Measurements from ENCODE around the gene PDLIM5. TPM values are rescaled to one million over a fixed set of nuclear protein-coding genes. Genes with fewer than 3 reads are reported as not detected.
A peak's percentile ranks its signal among the peaks of the same experiment; 100 is the strongest.

The PDLIM5 gene
- total RNA-seq, 1 experiment from 2014 or later = 158 TPM

- no TSS peak for BruUV-seq (replicated peaks)
These were observed 187.6 kb downstream of the PDLIM5 start for GRCh38 chr4:94639298-94639697.

GRCh38 chr4:94640151-94640550 is 188.4 kb downstream of the PDLIM5 start:
- no peak for DNase-seq (ENCODE audit: unreplicated experiment)
- POLR2A ChIA-PET = no interaction called here
- CTCF ChIA-PET = interaction anchor here (0.6 to 1.0 kb wide), 2 partner anchors 17 to 200 kb away, joined by 3 read pairs; no protein-coding TSS in a partner anchor
- H3K4me3 Mint-ChIP-seq (ENCODE audit: unreplicated experiment) = no peak overlapping the region
- intact Hi-C loops (cut with micrococcal nuclease) = no loop called here
- no peaks in the 10 kb centered on the region for H3K9me3 Mint-ChIP-seq (ENCODE audit: unreplicated experiment)
- H3K4me1 Mint-ChIP-seq (ENCODE audit: insufficient read depth, unreplicated experiment) = peaks cover 6% of the 10 kb centered on the region
- H3K36me3 Mint-ChIP-seq (ENCODE audit: insufficient read depth, unreplicated experiment) = peaks cover 44% of the 10 kb centered on the region
- H3K27ac Mint-ChIP-seq (ENCODE audit: low read depth, unreplicated experiment) = no peak overlapping the region
- no peaks in the 10 kb centered on the region for H3K27me3 Mint-ChIP-seq (ENCODE audit: insufficient read depth, unreplicated experiment)
- no TSS peak for BruUV-seq (replicated peaks)
- no peak for TF ChIP-seq CTCF (IDR thresholded peaks at IDR 0.05; ENCODE audit: unreplicated experiment)

More at GRCh38 chr4:94639298-94639697, 187.6 kb downstream of the PDLIM5 start:
- CTCF ChIA-PET = interaction anchor here (1.0 kb wide), 1 partner anchor 16 kb away, joined by 3 read pairs; no protein-coding TSS in a partner anchor
- no peak overlapping the region for H3K27ac Mint-ChIP-seq (ENCODE audit: low read depth, unreplicated experiment)
- no peak overlapping the region for H3K4me3 Mint-ChIP-seq (ENCODE audit: unreplicated experiment)
- peaks cover 6% of the 10 kb centered on the region for H3K4me1 Mint-ChIP-seq (ENCODE audit: insufficient read depth, unreplicated experiment)
- H3K27me3 Mint-ChIP-seq (ENCODE audit: insufficient read depth, unreplicated experiment) = no peaks in the 10 kb centered on the region
- intact Hi-C loops (cut with micrococcal nuclease) = no loop called here
- peaks cover 38% of the 10 kb centered on the region for H3K36me3 Mint-ChIP-seq (ENCODE audit: insufficient read depth, unreplicated experiment)
- TF ChIP-seq CTCF (IDR thresholded peaks at IDR 0.05; ENCODE audit: unreplicated experiment) = no peak
- no peak for DNase-seq (ENCODE audit: unreplicated experiment)
- H3K9me3 Mint-ChIP-seq (ENCODE audit: unreplicated experiment) = no peaks in the 10 kb centered on the region
- POLR2A ChIA-PET = no interaction called here

- H3K4me1 Mint-ChIP-seq (ENCODE audit: insufficient read depth, unreplicated experiment) = no peaks in the 10 kb centered on the region
- ChIA-PET CTCF (interaction anchor here (0.5 kb wide), 1 partner anchor 305 kb away, joined by 3 read pairs; no protein-coding TSS in a partner anchor), POLR2A (interaction anchor here (0.6 kb wide), 1 partner anchor 451 kb away, joined by 3 read pairs; no protein-coding TSS in a partner anchor)
- H3K27me3 Mint-ChIP-seq (ENCODE audit: insufficient read depth, unreplicated experiment) = no peaks in the 10 kb centered on the region
- intact Hi-C loops (cut with micrococcal nuclease) = no loop called here
- H3K4me3 Mint-ChIP-seq (ENCODE audit: unreplicated experiment) = no peak overlapping the region
- H3K9me3 Mint-ChIP-seq (ENCODE audit: unreplicated experiment) = no peaks in the 10 kb centered on the region
- H3K27ac Mint-ChIP-seq (ENCODE audit: low read depth, unreplicated experiment) = peak overlapping the region; percentile 16
- peaks cover 48% of the 10 kb centered on the region for H3K36me3 Mint-ChIP-seq (ENCODE audit: insufficient read depth, unreplicated experiment)
- BruUV-seq (replicated peaks) = no TSS peak
- peak; percentile 14 for DNase-seq (ENCODE audit: unreplicated experiment)
- TF ChIP-seq CTCF (IDR thresholded peaks at IDR 0.05; ENCODE audit: unreplicated experiment) = no peak
These were observed 190.2 kb downstream of the PDLIM5 start for GRCh38 chr4:94641702-94642560.

- no peak for DNase-seq (ENCODE audit: unreplicated experiment)
- Mint-ChIP-seq H3K27me3 (ENCODE audit: insufficient read depth, unreplicated experiment) (no peaks in the 10 kb centered on the region), H3K27ac (ENCODE audit: low read depth, unreplicated experiment) (no peak overlapping the region), H3K4me1 (ENCODE audit: insufficient read depth, unreplicated experiment) (no peaks in the 10 kb centered on the region), H3K4me3 (ENCODE audit: unreplicated experiment) (no peak overlapping the region), H3K36me3 (ENCODE audit: insufficient read depth, unreplicated experiment) (peaks cover 46% of the 10 kb centered on the region), H3K9me3 (ENCODE audit: unreplicated experiment) (no peaks in the 10 kb centered on the region)
- ChIA-PET CTCF (interaction anchor here (0.5 kb wide), 1 partner anchor 305 kb away, joined by 3 read pairs; no protein-coding TSS in a partner anchor), POLR2A (interaction anchor here (0.6 kb wide), 1 partner anchor 450 kb away, joined by 3 read pairs; no protein-coding TSS in a partner anchor)
- no TSS peak for BruUV-seq (replicated peaks)
- TF ChIP-seq CTCF (IDR thresholded peaks at IDR 0.05; ENCODE audit: unreplicated experiment) = no peak
- intact Hi-C loops (cut with micrococcal nuclease) = no loop called here
These were observed 190.8 kb downstream of the PDLIM5 start for GRCh38 chr4:94642561-94642866.

Measured in MCF 10A (cell line).